GM21737 (cell line): ENCODE measurements around the gene KCNK2.
"Not testable (repeated sequence)": the region's sequence is repeated elsewhere in the genome, so short reads cannot be mapped to it uniquely, and the experiment has no call there.

Experiments used
- ATAC-seq: cut with Tn5 transposase; IDR thresholded peaks from one replicate; pipeline ENCODE4 v1.9.1; 2021; ENCODE audit warnings: mild to moderate bottlenecking, moderate library complexity; ENCODE audit not compliant: unreplicated experiment

KCNK2 gene

DNA sequence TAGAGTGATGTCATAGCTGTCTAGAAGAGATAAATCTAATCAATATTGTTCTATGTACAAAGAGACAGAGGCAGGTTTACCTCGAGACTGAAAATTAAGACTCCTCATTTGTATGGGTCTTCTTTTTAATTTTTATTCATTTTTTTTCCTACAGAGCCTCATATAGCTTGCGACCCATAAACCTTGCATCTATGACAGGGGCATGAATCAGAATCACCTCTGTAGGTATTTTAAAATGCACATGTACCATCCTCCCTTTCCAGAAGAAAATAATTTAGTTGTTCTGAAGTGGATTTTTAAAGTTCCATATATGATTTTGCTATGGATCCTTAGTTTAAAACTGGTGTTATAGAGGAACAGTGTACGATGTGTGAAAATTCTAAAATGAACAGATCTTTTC lies 64.5 kb downstream of the KCNK2 start:
- no peak for ATAC-seq

DNA sequence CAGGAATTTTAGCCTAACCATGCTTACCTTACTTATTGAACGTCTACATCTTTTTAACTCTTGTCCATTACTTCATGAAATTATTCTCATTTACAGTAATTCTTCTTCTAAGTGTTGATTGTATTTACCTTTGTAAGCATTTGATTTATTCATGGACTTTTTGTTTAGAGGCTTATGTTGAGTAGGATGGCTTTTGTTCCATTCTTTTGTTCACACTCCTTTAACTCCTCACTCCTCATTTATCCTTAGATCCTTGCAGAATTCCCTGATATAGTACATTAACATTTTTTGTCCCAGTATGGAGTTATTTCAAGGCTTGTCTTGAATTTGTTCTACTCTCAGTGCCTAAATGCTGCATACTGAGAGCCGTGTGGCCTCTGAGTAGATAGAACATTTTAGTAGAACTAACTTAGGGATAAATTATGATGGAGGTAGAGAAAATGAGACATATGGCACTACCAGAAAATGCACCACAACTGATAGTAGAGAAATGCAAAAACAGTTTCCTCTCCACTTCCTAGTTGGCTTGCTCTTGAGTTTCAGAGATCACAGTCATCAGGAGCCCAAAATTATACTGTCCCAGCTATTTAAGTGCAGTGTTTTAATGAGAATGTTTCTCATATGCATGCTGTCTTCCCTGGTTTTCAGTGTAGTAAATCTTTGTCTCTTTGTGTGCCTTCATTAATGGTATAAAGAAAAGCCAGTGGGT lies 69.5 kb downstream of the KCNK2 start:
- ATAC-seq = no peak

DNA sequence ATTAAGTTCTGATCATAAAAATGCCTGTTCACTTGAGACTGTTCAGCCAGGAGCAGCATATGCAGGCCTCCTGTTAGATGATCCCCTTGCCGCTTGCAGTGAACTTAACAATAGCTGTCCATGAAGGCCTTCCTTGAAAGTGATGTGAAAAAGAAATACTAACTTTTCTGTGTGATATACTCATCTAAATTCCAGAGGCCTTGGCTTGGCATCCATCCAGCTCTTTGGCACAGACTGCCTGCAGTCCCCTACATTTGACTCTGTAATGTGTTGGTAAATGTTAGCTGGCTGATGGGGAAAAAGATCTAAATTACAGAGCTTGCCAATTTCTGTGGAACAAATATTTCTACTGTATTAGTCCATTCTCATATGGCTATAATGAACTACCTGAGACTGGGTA lies 73.7 kb downstream of the KCNK2 start:
- ATAC-seq = no peak

DNA sequence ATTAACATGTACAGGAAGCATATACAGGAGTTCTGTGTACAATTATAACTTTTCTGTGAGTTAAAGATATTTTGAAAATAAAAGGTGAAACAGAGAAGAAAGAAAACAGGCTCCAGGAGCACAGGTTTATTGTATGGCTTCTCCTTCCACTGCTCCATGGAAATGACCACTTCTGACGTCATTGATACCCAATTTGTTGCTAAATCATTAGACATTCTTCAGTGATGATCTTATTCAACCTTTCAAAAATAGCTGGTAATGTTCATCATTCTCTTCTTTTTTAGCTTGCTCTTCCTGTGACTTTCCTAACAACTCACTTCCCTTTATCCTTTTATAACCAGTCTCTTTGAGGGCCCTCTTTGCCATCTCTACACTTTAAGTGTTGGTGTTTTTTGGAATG lies 77.8 kb downstream of the KCNK2 start:
- ATAC-seq = no peak

DNA sequence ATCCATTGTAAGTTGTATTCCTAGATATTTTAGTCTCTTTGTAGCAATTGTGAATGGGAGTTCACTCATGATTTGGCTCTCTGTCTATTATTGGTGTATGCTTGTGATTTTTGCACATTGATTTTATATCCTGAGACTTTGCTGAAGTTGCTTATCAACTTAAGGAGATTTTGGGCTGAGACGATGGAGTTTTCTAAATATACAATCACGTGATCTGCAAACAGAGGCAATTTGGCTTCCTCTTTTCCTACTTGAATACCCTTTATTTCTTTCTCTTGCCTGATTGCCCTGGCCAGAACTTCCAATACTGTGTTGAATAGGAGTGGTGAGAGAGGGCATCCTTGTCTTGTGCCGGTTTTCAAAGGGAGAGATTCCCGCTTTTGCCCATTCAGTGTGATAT lies 80.6 kb downstream of the KCNK2 start:
- not testable (repeated sequence) for ATAC-seq

DNA sequence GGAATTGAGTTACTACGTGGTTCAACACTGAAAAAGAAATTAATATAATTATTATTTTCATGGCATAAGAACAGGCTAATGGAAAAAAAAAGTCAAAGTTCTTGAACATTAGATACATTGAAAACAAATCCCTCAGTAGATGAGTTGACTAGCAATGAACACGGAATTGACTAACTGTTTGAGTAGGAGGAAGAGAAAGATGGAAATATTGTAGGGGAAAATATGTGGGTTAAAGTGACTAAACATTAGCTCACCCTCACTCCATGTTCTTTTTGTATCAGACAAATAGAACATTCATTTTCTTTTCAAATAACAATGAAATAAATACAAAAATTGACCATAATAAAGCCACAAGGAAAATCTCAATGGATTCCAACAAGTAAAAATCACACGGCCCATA lies 84.3 kb downstream of the KCNK2 start:
- ATAC-seq = no peak

DNA sequence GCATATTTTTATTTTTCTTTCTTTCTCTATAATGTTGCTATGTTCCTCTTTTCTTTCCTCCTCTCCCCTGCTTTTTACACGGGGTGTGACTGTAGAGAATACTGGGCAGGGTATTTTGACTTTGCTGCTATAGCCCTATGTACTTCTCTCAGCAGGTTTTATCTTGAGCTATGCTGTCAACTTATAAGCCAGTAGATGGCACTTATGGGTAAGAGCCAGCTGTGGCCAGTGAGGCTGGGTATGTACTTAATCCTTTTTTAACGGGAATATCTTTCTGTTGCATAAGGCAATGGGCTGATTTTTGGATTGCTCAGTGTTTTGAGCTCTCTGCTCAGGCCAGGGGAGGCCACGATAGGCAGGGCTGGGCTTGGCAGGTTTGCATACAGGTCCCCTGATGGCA lies 99.0 kb downstream of the KCNK2 start:
- ATAC-seq = no peak

DNA sequence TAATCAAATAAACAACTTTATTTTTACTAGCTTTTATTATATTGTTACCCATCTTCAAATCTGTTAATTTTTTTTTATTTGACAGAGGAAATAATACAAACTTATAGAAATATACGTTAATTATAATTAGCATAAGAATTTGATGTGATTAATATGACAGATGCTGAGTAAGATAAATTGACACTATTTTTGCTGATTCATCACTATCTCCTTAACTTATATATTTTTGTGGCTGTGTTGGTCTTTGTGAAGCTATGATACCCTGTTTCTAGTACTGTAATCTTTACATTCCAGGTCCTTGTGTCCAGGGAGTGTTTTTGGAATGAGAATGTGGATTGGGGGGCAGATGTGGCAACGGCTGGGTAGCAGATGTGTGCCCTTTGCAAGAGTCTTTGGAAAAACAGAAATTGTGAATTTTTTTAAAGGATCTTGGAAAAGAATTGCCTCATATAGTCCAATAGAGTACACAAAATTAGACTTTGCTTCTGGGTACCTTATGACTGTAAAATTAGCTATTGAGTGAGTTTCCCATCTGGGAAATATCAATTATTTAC lies 102.6 kb downstream of the KCNK2 start:
- ATAC-seq = no peak

DNA sequence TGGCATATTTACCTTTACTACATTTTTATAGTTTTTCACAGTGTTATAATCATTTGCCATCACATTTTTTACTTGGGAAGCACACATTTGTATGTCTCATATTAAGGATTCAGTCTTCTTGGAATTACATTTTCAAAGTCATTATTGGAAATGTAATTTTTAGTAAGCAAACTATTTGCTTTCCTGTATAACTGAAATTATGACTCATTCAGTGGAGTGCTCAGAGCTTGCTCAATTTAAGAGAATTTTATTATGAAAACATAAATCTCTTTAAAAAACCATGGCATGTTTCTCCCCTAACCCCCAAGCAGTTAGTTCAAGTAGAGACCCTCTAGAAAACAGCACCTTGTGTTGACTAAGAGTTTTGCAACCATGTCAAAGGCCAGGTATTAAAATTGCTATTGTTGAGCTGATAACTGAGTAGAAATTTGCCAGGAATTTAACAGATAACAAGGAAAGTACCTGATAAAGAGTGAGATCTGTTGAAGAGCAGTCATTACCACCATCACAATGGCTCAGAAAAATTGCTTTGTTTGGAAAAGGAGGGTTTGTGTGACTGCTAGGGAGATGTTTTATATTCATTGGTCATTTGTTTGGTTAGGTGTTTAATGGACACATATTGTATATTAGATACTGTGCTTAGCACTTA lies 105.9 kb downstream of the KCNK2 start:
- ATAC-seq = no peak

DNA sequence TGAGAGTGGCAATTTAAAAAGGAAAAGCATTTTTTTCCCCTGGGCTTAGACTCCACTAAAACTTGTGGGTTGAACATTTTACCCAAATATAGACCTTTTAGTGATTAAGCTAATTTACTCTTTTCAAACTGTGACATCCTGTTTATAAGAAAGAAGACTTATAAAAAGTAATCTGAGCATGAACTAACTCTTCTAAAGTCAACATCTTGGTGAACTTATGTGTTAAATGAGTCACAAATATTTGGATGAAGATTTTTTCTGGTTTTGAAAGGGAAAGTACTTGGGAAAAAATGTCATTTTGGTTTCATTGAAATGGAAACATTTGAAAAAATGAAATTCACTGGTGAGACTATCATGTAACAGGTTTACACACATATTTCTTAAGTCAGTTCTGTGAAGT lies 109.8 kb downstream of the KCNK2 start:
- no peak for ATAC-seq

DNA sequence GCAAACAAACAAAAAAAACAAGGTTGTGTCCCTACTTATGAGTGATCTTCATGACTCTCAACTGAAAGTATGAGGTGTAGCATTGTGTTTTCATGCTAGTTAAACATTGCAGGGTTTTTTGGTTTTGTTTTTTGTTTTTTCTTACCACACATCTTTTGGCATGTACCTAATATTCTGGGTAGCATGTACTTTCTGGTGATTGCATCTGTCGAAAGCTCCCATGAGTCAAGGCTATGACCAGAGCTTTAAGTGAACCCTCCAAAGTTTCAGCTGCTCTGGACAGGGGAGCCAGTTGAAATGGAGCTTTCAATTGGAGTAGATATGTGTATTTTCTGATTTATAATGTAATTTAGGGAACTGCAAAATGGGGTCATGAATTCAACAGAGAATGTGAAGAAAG lies 115.5 kb downstream of the KCNK2 start:
- ATAC-seq = no peak

DNA sequence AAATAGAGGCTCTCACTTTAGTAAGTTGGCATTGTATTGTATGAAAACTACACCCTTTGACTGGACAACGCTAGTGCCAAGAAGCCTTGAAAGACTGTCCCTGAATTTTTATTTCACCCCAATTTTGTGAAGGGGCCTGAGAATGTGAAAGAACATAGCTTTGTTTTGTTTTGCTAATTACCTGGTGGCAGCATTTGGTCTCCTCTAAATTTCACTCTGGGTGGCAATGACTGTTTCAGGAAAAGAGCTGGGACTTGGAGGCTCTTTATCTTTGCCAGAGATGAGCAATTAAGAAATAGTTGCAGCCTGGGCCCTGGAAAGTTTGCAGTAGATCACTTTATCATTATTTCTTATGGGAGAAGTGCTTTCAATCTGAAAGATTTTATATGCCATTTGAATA lies 117.6 kb downstream of the KCNK2 start:
- ATAC-seq = no peak

DNA sequence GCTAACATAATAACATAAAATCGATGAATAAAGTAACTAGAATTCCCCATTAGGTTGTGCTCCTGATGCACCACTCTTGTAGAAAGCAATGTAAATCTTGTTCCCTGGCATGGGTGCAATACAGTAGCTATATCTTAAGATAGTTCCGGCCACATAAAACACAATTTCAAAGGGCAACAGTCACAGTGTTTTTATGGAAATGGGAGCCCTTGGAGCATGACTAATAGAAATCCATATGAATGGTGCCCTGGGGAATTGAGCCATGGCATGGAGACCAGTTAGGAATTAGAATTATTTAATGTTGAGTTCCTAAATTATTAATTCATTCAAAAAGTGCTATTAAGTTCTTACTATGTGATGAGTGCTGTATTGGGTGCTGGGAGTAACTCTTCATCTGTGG lies 118.7 kb downstream of the KCNK2 start:
- no peak for ATAC-seq

DNA sequence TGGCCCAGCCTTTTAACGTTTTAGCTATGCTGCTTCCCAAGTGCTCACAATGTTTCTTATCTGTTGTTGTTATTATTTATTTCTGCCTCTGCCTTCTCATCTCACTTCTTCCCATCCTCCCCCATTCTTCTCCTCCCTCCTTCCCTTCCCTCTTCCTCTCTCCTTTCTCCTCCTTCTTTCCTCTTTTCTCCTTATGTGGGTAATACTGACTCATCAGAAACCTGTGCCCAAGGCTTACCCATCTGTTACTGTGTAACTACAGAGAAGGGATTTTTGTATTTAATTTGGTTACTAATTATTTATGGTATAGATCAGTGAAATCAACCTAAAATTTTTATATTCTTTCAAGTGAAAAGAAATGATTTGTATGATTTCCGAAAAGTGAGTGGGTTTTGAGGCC lies 120.3 kb downstream of the KCNK2 start:
- ATAC-seq = no peak

DNA sequence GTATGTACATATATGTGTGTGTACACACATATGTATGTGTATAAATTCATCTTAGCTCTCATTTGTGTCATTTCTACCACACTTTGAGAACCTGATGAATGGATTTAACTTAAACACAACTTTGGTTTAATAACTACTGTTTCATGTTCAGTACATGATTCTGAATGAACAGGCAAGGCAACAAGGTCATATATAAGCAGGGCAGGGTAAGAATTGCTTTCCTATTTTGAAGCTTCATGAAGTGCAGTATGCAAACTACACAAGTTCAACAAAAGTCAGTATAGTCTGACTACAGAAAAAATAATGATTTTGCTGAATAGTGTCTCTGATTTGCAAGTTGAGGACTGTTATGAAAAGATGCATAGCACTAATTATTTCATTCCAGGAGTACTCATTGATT lies 127.6 kb downstream of the KCNK2 start:
- ATAC-seq = no peak

DNA sequence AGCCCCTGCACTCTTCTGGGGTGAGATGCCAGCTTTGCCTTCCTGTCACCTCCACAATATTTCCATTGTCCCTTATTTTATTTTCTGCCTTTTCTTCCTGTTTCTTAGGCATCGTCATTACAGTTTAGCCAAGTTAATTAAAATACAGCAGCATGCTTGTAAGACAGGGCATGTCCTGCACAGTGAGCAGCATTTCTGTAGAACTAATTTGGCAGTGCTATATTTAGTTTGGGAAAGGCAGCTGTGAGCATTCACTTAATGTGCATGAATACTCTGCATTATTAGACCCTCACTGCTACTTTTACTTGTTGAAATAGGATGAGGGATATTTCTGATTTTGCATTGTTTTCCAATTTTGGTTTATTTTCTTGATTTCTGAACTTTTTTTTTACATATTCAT lies 133.3 kb downstream of the KCNK2 start:
- ATAC-seq = no peak

DNA sequence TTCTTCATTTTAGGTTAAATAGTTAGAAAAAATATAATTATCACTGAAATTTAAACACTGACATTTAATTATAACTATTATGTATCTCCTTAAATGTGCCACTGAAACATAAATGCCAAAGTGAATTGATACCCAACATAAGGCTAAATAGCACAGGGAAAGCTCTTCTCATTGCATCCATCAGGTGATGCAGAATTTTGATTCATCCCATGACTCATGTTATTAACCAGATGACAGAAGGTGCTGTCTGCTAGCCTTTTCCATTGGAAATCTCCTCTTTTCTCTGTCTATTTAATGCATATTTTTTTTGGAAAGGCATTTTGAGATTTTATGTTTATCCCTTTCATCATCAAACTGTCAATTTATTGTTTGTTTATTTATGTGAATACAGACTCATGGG lies 136.8 kb downstream of the KCNK2 start:
- no peak for ATAC-seq

DNA sequence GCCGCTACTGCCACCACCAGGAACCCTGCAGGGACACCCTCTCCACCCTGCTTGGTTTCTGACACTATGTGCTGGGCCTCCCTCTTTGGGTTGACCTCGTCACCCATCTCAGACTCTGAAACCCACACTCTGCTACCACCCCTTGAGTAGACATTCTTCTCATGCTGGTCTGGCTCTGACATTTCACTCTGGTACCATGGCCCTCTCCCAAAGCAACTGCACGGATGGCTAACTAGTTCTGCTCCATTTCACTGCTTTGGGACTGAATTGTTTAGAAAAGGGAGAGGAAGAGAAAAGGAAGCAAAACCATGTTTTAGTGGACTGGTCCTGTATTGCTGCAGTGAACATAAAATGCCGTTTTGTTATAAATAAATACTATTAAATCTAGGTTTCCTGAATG lies 137.8 kb downstream of the KCNK2 start:
- no peak for ATAC-seq

DNA sequence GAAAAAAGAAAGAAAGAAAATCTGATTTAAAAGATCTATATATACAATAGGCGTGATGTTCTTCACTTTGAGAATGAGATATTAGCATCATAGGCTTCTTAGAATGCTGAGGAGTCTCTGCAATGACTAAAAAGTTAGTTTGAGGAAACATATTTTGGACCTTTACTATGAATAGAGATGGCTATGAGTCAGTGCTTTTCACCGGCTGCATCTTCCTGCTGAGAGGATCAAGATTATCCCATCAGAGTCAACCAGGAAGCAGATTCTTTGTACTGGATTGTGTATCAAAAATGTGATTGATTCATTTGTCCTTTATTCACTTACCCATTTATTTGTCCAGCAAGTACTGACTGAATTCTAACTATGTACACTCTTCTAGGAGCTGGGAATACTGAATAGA lies 144.2 kb downstream of the KCNK2 start:
- ATAC-seq = no peak

DNA sequence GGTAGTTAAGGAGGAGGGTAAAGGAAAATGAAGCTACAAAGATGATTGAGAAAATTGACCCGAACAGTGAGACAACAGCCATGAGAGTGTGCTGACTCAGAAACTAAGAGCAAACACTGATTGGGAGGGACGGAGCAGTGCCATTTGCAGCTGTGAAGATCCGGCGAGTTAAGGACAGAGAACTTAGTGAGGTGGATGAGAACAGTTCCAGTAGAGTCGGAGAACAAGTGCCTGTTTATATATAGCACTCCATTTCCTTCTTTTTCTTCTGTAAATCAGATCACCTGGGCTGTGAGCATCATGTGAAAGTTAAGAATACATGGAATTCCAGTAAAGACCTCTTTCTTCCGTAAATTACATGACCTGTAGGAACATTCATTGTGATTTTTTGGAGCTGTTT lies 145.7 kb downstream of the KCNK2 start:
- ATAC-seq = no peak

DNA sequence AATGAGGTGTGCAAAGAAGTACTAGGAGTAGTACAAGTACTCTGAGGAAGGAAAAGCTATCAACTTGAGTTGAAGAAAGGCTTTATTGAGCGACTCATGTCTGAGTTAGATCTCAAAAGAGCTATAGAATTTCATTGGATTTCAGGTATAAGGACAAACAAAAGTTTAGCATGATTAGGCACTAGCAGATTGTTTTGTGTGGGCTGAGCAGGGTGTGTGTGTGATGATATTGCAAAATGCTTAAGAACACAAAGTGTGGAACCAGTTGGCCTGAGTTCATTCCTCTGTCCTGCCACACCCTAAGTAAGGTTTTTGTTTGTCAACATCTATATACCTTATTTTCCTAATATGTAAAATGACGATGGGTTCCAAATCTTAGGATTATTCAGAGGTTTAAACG lies 158.9 kb downstream of the KCNK2 start:
- ATAC-seq = no peak

DNA sequence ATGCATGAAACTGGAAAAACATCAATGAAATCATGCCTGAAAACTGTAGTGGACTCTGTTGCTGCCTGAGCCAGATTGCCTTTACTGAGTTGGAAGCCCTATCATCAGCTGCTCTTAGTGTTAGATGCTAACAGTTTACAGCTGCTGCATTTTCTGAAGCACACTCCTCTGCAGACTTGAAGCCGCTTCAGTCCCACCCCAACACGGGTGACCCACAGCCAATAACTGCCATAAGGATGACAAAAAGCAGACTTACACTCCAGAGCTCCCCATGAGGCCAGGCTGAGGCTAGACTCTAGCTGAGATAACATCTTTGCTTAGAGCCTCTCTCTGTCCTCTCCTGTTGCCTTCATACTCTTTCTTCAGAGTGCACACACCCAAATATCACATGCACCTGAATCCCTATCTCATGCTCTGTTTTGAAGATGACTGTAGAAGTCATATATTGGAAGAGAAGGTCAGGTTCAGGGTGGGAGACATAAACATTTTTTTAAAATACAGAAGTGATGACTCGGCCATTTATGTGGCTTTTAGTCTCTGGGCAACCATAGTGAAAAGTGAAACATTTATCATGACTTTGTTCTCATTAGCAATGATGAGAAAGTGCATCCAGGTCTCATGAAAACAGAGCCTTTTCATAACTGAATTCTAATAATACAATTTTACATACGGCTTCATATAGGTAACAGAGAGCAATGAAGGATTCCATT lies 161.0 kb downstream of the KCNK2 start:
- ATAC-seq = no peak
